Body of pancreas (tissue), 4 donors: ENCODE data around the gene SEMA6D. TPM values are rescaled to one million over a fixed set of nuclear protein-coding genes. Genes with fewer than 3 reads are reported as not detected.

Experiments used
- ATAC-seq: fragments of 150-250 bp; one replicate; pipeline ENCODE4 v1.9.1; 2016
- DNase-seq, 4 donors: peaks; one replicate each; pipeline ENCODE4 v3.0.0-alpha.2; 2019
- H3K27ac ChIP-seq, 4 donors: fragments of 200-600 bp; sonication (generic); 1 replicate in 3 of 4; 2 replicates in 1 of 4; pipeline versions ENCODE4 v1.5.1 to v1.6.1; 2016 to 2019; ENCODE audit warnings: mild to moderate bottlenecking in 1 of 4, mixed read lengths in 1 of 4, moderate library complexity in 1 of 4
- H3K27me3 ChIP-seq, 2 donors: fragments of 200-600 bp; sonication (generic); one replicate each; pipeline ENCODE4 v1.6.0; 2016; ENCODE audit warnings: mild to moderate bottlenecking in 1 of 2
- H3K36me3 ChIP-seq, 2 donors: fragments of 200-600 bp; sonication (generic); replicated peaks in 1 of 2; 2 replicates each; pipeline ENCODE4 v1.5.1; 2016; ENCODE audit warnings: low read depth in 2 of 2; ENCODE audit not compliant: insufficient read depth in 1 of 2
- H3K4me1 ChIP-seq: fragments of 200-600 bp; sonication (generic); one replicate; pipeline ENCODE4 v1.6.0; 2016
- H3K4me3 ChIP-seq, 2 donors: fragments of 200-600 bp; sonication (generic); 1 replicate in 1 of 2; 2 replicates in 1 of 2; pipeline ENCODE4 v1.5.1; 2016 to 2019
- H3K9me3 ChIP-seq, 3 donors: fragments of 200-600 bp; sonication (generic); 1 replicate in 2 of 3; 2 replicates in 1 of 3; pipeline ENCODE4 v1.5.1; 2016
- CTCF ChIP-seq, 7 experiments: fragments of 450-650 bp in 4 of 7; fragments of 200-600 bp in 3 of 7; sonication (generic) in 3 of 7; IDR thresholded peaks; one replicate each; pipeline ENCODE4 v1.5.1; 2016 to 2019; ENCODE audit warnings: antibody characterized with exemption in 7 of 7
- POLR2A ChIP-seq, 3 donors: fragments of 450-650 bp; IDR thresholded peaks; one replicate each; pipeline ENCODE4 v1.6.1; 2016; ENCODE audit warnings: antibody characterized with exemption in 3 of 3, mild to moderate bottlenecking in 2 of 3
- WGBS, 2 donors: methylation state at CpG; one replicate each; pipeline ENCODE4 v1.1.5; 2017; 5-methylcytosine and 5-hydroxymethylcytosine counted together
- intact Hi-C: fragments of 100-400 bp; cut with DNase I; formaldehyde crosslinking; loops from one replicate; pipeline ENCODE4 v1.15.1; 2023
- total RNA-seq, 2 donors: library from RNA; depleted of rRNA; stranded (reverse); fragments of >200 nt; gene quantifications; one replicate each; pipeline ENCODE4 v1.1.0, GENCODE V29; 2016

Gene SEMA6D
- total RNA-seq, 2 donors from 2014 or later, result 13.5 to 18.2 TPM

- TF ChIP-seq POLR2A (IDR thresholded peaks at IDR 0.05), result no peak
- TF ChIP-seq CTCF (IDR thresholded peaks at IDR 0.05), result no peak
- 84 to 93% methylated on average over 3 of the region's 3 CpGs for WGBS, 2 donors
These were observed 29.2 kb downstream of the SEMA6D start for GRCh38 chr15:47746516-47746915.

DNA sequence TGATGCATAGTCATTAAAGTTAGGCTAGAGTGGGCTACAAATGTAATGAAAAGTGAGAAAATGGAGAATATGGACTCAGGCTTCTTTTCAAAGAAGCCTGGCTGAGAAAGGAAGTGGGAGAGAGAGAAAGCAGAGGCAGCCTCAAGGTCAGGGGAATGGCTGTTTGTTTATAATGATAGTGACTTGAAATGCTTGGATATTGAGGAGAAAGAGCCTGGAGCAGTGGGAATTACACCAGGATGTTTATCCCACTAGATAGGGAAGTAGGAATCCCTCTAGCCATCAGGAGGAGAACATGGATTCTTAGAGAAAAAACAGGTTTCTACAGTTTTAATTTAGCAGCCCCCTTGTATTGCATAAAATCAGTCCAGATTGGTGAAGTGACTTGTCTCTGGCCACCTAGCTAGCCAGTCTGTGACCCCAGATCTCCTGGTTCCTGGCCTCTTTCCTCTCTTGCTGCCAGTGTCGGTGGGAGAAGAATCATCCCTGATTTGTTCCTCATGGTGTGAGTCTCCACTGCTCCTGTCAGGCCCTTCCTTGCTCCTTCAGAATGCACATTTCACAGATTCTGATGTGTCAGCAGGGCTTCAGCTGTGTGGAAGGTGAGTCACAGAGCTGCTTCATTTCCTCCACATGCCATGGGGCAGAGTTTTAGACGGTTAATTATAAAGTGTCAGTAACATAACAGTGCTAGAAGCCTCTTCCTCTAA is 32.9 kb downstream of the SEMA6D start:
- ATAC-seq (no peak), DNase-seq (no peak)
- intact Hi-C loops, result no loop called here
- H3K4me3 ChIP-seq, result no peak overlapping the region
- H3K4me1 ChIP-seq, result no peaks in the 10 kb centered on the region
- H3K9me3 ChIP-seq, result peaks cover 0 to 9% (median 0%) of the 10 kb centered on the region in 3 donors
- 68 to 94% methylated on average over 2 of the region's 2 CpGs for WGBS, 2 donors
- H3K36me3 ChIP-seq, result peaks cover 0 to 1% of the 10 kb centered on the region in 2 donors
- no peak for TF ChIP-seq POLR2A (IDR thresholded peaks at IDR 0.05)
- TF ChIP-seq CTCF (IDR thresholded peaks at IDR 0.05), result no peak
- no peak overlapping the region for H3K27ac ChIP-seq
- H3K27me3 ChIP-seq, result no peaks in the 10 kb centered on the region

More at GRCh38 chr15:47746516-47746915, 29.2 kb downstream of the SEMA6D start:
- H3K27ac ChIP-seq, result no peak overlapping the region
- no peak for DNase-seq
- H3K4me3 ChIP-seq, result no peak overlapping the region
- ATAC-seq, result no peak
- no peaks in the 10 kb centered on the region for H3K36me3 ChIP-seq
- H3K9me3 ChIP-seq, result no peaks in the 10 kb centered on the region
- H3K4me1 ChIP-seq, result peaks cover 5% of the 10 kb centered on the region
- no peaks in the 10 kb centered on the region for H3K27me3 ChIP-seq
- intact Hi-C loops, result no loop called here

DNA sequence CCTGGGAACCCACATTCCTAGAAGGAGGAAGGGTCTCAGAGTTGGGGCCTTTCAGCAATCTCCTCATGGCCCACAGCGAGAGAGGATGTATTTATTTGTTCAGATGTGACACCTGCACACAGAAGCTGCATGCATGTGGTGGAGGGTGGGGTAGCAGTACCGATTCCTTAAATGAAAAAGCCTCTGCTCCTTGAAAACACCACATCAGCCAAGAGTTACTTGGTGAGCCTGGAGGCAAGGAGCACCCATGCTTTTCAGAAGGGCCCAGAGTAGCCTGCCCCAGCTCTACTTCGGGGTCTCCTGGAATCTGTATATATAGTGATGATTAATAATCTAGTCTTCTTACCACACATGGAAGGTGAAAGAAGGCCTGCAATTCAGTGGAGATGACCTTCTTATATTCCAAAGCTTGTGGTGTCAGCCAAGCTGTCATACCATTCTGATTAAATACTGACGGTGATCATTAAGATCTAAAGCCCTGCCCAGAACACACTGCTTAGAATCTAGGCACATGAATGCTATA is 33.5 kb downstream of the SEMA6D start:
- no peak for ATAC-seq
- no peak for TF ChIP-seq CTCF (IDR thresholded peaks at IDR 0.05)
- no peak for TF ChIP-seq POLR2A (IDR thresholded peaks at IDR 0.05)
- intact Hi-C loops, result no loop called here
- no peak for DNase-seq
- no peak overlapping the region for H3K27ac ChIP-seq
- peaks cover 0 to 1% of the 10 kb centered on the region in 2 donors for H3K36me3 ChIP-seq
- H3K4me3 ChIP-seq, result no peak overlapping the region
- no peaks in the 10 kb centered on the region for H3K4me1 ChIP-seq
- H3K9me3 ChIP-seq, result peaks cover 0 to 11% (median 0%) of the 10 kb centered on the region in 3 donors
- WGBS, 2 donors, result 91 to 95% methylated on average over 4 of the region's 4 CpGs
- H3K27me3 ChIP-seq, result no peaks in the 10 kb centered on the region

GRCh38 chr15:47753591-47753990 is 36.3 kb downstream of the SEMA6D start:
- TF ChIP-seq CTCF (IDR thresholded peaks at IDR 0.05), result no peak
- TF ChIP-seq POLR2A (IDR thresholded peaks at IDR 0.05), result no peak
- intact Hi-C loops, result no loop called here
- no peaks in the 10 kb centered on the region for H3K4me1 ChIP-seq
- no peak for ATAC-seq
- no peak for DNase-seq
- no peaks in the 10 kb centered on the region for H3K27me3 ChIP-seq
- peaks cover 0 to 11% (median 0%) of the 10 kb centered on the region in 3 donors for H3K9me3 ChIP-seq
- H3K36me3 ChIP-seq, result peaks cover 0 to 1% of the 10 kb centered on the region in 2 donors
- H3K27ac ChIP-seq, result no peak overlapping the region
- no peak overlapping the region for H3K4me3 ChIP-seq
- 91 to 95% methylated on average over 4 of the region's 4 CpGs for WGBS, 2 donors

DNA sequence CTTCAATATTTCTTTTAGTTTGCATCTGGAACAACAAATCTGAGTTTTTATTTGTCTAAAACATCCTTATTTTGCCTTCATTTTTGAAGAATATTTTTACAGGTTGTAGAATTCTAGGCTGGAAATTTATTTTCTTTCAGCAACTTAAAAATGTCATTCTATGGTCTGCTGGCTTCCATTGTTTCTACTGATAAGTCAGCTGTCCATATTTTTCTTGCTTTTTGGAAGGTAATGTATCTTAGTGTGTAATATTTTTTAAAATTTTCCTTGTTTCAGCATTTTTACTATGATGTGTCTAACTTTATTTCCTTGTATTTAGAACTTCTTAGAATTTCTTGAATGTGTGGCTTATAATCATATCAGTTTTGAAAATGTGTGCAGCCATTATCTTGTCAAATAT is 37.0 kb downstream of the SEMA6D start:
- ATAC-seq (no peak), DNase-seq (no peak)
- intact Hi-C loops, result no loop called here

More for the DNA sequence above, 37.0 kb downstream of the SEMA6D start:
- Histone ChIP-seq H3K36me3 (peaks cover 0 to 1% of the 10 kb centered on the region in 2 donors), H3K4me3 (no peak overlapping the region), H3K27ac (no peak overlapping the region), H3K27me3 (no peaks in the 10 kb centered on the region), H3K9me3 (peaks cover 0 to 11% (median 0%) of the 10 kb centered on the region in 3 donors), H3K4me1 (no peaks in the 10 kb centered on the region)
- TF ChIP-seq CTCF (IDR thresholded peaks at IDR 0.05) (no peak), POLR2A (IDR thresholded peaks at IDR 0.05) (no peak)
